ENCODE data around the gene FAM124A.

DNA sequence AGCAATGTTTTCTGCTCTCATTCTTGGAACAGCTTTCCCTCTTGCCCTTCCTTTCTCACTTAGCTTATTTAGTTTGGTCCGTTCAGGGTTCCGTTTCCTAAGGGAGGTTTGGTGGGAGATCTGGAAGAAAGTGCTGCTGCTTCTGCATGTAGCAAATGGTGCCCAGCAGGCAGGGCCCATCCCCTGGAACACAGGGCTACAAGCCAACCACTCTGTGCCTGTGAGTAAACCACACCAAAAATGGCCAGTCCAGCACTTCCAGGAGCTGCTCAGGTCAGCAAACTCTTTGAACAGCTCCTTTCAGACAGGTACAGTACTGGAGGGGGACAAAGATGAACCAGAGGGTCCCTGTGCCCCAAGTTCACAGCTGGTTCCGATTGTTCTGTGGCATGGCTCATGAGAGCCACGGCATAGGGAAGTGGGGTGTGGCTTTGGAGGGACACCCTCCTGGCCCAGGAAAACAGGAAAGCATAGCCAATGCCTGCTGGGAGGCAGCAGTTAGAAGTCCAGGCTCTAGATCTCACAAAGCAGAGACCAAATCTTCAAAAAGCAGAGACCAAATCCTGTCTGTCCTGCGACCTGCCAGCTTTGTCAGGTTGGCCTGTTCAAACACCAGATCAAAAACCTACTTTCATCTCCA lies 39.5 kb downstream of the FAM124A start:
- no peak for TF ChIP-seq EZH2phosphoT487 (IDR thresholded peaks at IDR 0.05; ENCODE audit: unreplicated experiment)
- TF ChIP-seq, protein P1, sequence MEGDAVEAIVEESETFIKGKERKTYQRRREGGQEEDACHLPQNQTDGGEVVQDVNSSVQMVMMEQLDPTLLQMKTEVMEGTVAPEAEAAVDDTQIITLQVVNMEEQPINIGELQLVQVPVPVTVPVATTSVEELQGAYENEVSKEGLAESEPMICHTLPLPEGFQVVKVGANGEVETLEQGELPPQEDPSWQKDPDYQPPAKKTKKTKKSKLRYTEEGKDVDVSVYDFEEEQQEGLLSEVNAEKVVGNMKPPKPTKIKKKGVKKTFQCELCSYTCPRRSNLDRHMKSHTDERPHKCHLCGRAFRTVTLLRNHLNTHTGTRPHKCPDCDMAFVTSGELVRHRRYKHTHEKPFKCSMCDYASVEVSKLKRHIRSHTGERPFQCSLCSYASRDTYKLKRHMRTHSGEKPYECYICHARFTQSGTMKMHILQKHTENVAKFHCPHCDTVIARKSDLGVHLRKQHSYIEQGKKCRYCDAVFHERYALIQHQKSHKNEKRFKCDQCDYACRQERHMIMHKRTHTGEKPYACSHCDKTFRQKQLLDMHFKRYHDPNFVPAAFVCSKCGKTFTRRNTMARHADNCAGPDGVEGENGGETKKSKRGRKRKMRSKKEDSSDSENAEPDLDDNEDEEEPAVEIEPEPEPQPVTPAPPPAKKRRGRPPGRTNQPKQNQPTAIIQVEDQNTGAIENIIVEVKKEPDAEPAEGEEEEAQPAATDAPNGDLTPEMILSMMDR (conservative IDR thresholded peaks at IDR 0.05; ENCODE audit: low read depth in 2 of 2), result no peak
- no peak for TF ChIP-seq CREB1 (CRISPR knock-in tag; IDR thresholded peaks at IDR 0.05; ENCODE audit: low read depth)
- TF ChIP-seq POLR2AphosphoS5 (IDR thresholded peaks at IDR 0.05; ENCODE audit: low read depth), result no peak
- TF ChIP-seq, protein P2, sequence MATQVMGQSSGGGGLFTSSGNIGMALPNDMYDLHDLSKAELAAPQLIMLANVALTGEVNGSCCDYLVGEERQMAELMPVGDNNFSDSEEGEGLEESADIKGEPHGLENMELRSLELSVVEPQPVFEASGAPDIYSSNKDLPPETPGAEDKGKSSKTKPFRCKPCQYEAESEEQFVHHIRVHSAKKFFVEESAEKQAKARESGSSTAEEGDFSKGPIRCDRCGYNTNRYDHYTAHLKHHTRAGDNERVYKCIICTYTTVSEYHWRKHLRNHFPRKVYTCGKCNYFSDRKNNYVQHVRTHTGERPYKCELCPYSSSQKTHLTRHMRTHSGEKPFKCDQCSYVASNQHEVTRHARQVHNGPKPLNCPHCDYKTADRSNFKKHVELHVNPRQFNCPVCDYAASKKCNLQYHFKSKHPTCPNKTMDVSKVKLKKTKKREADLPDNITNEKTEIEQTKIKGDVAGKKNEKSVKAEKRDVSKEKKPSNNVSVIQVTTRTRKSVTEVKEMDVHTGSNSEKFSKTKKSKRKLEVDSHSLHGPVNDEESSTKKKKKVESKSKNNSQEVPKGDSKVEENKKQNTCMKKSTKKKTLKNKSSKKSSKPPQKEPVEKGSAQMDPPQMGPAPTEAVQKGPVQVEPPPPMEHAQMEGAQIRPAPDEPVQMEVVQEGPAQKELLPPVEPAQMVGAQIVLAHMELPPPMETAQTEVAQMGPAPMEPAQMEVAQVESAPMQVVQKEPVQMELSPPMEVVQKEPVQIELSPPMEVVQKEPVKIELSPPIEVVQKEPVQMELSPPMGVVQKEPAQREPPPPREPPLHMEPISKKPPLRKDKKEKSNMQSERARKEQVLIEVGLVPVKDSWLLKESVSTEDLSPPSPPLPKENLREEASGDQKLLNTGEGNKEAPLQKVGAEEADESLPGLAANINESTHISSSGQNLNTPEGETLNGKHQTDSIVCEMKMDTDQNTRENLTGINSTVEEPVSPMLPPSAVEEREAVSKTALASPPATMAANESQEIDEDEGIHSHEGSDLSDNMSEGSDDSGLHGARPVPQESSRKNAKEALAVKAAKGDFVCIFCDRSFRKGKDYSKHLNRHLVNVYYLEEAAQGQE (IDR thresholded peaks at IDR 0.05; ENCODE audit: unreplicated experiment), result no peak
- no peak for TF ChIP-seq ZNF114 (CRISPR knock-in tag; IDR thresholded peaks at IDR 0.05)
- TF ChIP-seq EZH2 (IDR thresholded peaks at IDR 0.05; ENCODE audit: low read depth, unreplicated experiment), result no peak
- no peak for TF ChIP-seq JUNB (IDR thresholded peaks at IDR 0.05; ENCODE audit: unreplicated experiment)
- TF ChIP-seq STAT1 (IDR thresholded peaks at IDR 0.05; ENCODE audit: unreplicated experiment), result no peak
- TF ChIP-seq, protein P3, sequence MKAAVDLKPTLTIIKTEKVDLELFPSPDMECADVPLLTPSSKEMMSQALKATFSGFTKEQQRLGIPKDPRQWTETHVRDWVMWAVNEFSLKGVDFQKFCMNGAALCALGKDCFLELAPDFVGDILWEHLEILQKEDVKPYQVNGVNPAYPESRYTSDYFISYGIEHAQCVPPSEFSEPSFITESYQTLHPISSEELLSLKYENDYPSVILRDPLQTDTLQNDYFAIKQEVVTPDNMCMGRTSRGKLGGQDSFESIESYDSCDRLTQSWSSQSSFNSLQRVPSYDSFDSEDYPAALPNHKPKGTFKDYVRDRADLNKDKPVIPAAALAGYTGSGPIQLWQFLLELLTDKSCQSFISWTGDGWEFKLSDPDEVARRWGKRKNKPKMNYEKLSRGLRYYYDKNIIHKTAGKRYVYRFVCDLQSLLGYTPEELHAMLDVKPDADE (IDR thresholded peaks at IDR 0.05), result no peak
- no peak for TF ChIP-seq ZNF331 (CRISPR knock-in tag; IDR thresholded peaks at IDR 0.05; ENCODE audit: low read depth)
- no peak for TF ChIP-seq NANOG (IDR thresholded peaks at IDR 0.05; ENCODE audit: borderline replicate concordance)
